ENCODE results near the gene HAGH.
"Not testable (repeated sequence)": the region's sequence is repeated elsewhere in the genome, so short reads cannot be mapped to it uniquely, and the experiment has no call there.

Gene HAGH

GRCh38 chr16:1826691-1827573 lies at the start of gene HAGH, which contains the start of gene FAHD1:
Gene HAGH (minus strand): TSS chr16:1826825. CDS start chr16:1826787, 38 bp downstream.
Gene FAHD1 (plus strand): TSS chr16:1827206. CDS start chr16:1827239, 33 bp downstream.
- peak; percentile 58 for DNase-seq

GRCh38 chr16:1876066-1876465 lies 49.4 kb upstream of the HAGH start:
- not testable (repeated sequence) for DNase-seq

GRCh38 chr16:1874854-1875253 lies 48.2 kb upstream of the HAGH start:
- DNase-seq = no peak

- no peak for DNase-seq
Observed at GRCh38 chr16:1871974-1872635, 45.5 kb upstream of the HAGH start, which contains the start of gene MEIOB. Gene MEIOB (minus strand): TSS chr16:1872164. CDS start chr16:1868175, 3,989 bp downstream.

GRCh38 chr16:1870365-1871082 lies 43.9 kb upstream of the HAGH start:
- no peak for DNase-seq

GRCh38 chr16:1865902-1866690 lies 39.5 kb upstream of the HAGH start:
- DNase-seq = no peak

- no peak for DNase-seq
Observed at GRCh38 chr16:1863681-1864460, 37.2 kb upstream of the HAGH start.

GRCh38 chr16:1862394-1862793 lies 35.8 kb upstream of the HAGH start:
- DNase-seq = no peak

- DNase-seq = no peak
Observed at GRCh38 chr16:1861730-1862129, 35.1 kb upstream of the HAGH start.

- DNase-seq = no peak
Observed at GRCh38 chr16:1859650-1860049, 33.0 kb upstream of the HAGH start.

- DNase-seq = no peak
Observed at GRCh38 chr16:1858189-1858865, 31.7 kb upstream of the HAGH start.

- DNase-seq = no peak
Observed at GRCh38 chr16:1857433-1858097, 30.9 kb upstream of the HAGH start.

GRCh38 chr16:1851793-1852192 lies 25.2 kb upstream of the HAGH start:
- no peak for DNase-seq

GRCh38 chr16:1850981-1851380 lies 24.4 kb upstream of the HAGH start:
- DNase-seq = no peak

- no peak for DNase-seq
Observed at GRCh38 chr16:1846416-1846815, 19.8 kb upstream of the HAGH start.

- no peak for DNase-seq
Observed at GRCh38 chr16:1845985-1846384, 19.4 kb upstream of the HAGH start.

- no peak for DNase-seq
Observed at GRCh38 chr16:1839554-1839953, 12.9 kb upstream of the HAGH start.

GRCh38 chr16:1834096-1834495 lies 7.5 kb upstream of the HAGH start:
- DNase-seq = no peak

GRCh38 chr16:1832838-1833454 lies 6.3 kb upstream of the HAGH start:
- DNase-seq = no peak
